OCI-LY7 (cell line): ENCODE measurements around the gene TMCC2.

ENCODE experiments used
- EZH2phosphoT487 ChIP-seq: fragments of 200-600 bp; sonication (generic); IDR thresholded peaks from 2 replicates; pipeline ENCODE4 v1.6.1; 2018; ENCODE audit warnings: low read depth, borderline replicate concordance, mild to moderate bottlenecking, mixed run types, antibody characterized with exemption, low read length, moderate library complexity, mixed read lengths
- TF ChIP-seq, protein P1 (sequence below): fragments of 200-600 bp; sonication (generic); conservative IDR thresholded peaks from 2 replicates; pipeline ENCODE4 v1.5.1; 2014; ENCODE audit warnings: mild to moderate bottlenecking, antibody characterized with exemption, low read length, moderate library complexity, mixed read lengths

DNA sequence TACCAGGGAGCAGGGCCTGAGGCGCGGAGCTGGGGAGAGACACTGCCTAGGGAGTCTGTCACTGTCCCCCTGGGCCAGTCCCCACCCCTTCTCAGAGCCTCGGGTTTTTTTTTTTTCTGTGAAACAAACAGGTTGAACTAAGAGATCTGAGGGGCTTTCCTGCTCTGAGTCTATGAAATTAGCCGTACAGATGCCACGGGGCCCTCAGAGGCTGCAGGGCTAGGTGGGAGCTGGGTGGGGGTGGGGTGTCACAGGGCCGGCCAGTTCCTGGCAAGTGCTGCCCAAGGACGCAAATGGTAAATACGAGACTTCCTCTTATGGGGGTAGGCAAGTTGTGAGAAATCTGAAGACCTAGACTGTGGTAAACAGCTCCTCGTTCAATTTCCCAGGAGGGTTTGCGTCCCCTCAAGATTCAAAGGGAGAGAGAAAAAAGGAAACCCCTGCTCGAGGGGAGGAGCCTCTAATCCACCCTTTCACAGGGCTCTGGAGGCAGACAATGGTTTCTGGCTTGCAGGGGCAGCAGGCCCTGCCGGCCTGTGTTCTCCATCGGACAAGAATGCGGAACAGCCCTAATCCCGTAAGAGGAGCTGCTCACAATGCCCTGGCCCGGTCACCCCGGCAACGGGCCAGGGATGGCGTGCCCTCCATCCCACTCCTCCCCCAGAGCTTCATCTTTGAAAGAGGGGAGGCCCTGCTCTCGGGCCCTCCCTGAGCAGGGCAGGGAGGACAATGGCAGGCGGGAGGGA, 86.0 kb downstream of the TMCC2 start:
- TF ChIP-seq, protein P1, sequence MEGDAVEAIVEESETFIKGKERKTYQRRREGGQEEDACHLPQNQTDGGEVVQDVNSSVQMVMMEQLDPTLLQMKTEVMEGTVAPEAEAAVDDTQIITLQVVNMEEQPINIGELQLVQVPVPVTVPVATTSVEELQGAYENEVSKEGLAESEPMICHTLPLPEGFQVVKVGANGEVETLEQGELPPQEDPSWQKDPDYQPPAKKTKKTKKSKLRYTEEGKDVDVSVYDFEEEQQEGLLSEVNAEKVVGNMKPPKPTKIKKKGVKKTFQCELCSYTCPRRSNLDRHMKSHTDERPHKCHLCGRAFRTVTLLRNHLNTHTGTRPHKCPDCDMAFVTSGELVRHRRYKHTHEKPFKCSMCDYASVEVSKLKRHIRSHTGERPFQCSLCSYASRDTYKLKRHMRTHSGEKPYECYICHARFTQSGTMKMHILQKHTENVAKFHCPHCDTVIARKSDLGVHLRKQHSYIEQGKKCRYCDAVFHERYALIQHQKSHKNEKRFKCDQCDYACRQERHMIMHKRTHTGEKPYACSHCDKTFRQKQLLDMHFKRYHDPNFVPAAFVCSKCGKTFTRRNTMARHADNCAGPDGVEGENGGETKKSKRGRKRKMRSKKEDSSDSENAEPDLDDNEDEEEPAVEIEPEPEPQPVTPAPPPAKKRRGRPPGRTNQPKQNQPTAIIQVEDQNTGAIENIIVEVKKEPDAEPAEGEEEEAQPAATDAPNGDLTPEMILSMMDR: no peak
- TF ChIP-seq EZH2phosphoT487: no peak
